Effector memory CD4-positive, alpha-beta T cell (primary cell): ENCODE data around the gene PSG2.
"Not testable (repeated sequence)": the region's sequence is repeated elsewhere in the genome, so short reads cannot be mapped to it uniquely, and the experiment has no call there.

ENCODE experiments used
- DNase-seq, 3 donors: peaks; one replicate each; pipeline ENCODE4 v3.0.0-alpha.2; 2020
- H3K27ac ChIP-seq: 2 replicates; pipeline ENCODE4 v1.7.0; 2013; ENCODE audit warnings: mild to moderate bottlenecking, low read length, moderate library complexity; ENCODE audit not compliant: insufficient read depth, poor library complexity, severe bottlenecking
- H3K27me3 ChIP-seq: replicated peaks from 2 replicates; pipeline ENCODE4 v1.7.0; 2013; ENCODE audit warnings: mild to moderate bottlenecking, low read length; ENCODE audit not compliant: insufficient read depth, control insufficient read depth, poor library complexity, severe bottlenecking
- H3K36me3 ChIP-seq: 2 replicates; pipeline ENCODE4 v1.7.0; 2013; ENCODE audit warnings: mild to moderate bottlenecking, low read length, moderate library complexity; ENCODE audit not compliant: control insufficient read depth, insufficient read depth
- H3K4me1 ChIP-seq: 2 replicates; pipeline ENCODE4 v1.7.0; 2013; ENCODE audit warnings: low read length, mild to moderate bottlenecking; ENCODE audit not compliant: control insufficient read depth, insufficient read depth, poor library complexity, severe bottlenecking
- H3K4me3 ChIP-seq: 2 replicates; pipeline ENCODE4 v1.7.0; 2013; ENCODE audit warnings: low read length, low read depth, mild to moderate bottlenecking; ENCODE audit not compliant: insufficient read depth, poor library complexity, severe bottlenecking
- H3K9me3 ChIP-seq: 2 replicates; pipeline ENCODE4 v1.7.0; 2013; ENCODE audit warnings: mild to moderate bottlenecking, low read length, moderate library complexity; ENCODE audit not compliant: control insufficient read depth

The PSG2 gene

GRCh38 chr19:43083721-43084120 lies 1.2 kb upstream of the PSG2 start:
- H3K27me3 ChIP-seq, DNase-seq, H3K4me3 ChIP-seq, H3K9me3 ChIP-seq, H3K36me3 ChIP-seq, H3K27ac ChIP-seq, H3K4me1 ChIP-seq: not testable (repeated sequence)

- H3K27me3 ChIP-seq = no peaks in the 10 kb centered on the region
- H3K4me1 ChIP-seq = no peaks in the 10 kb centered on the region
- H3K4me3 ChIP-seq = no peak overlapping the region
- no peak for DNase-seq
- no peak overlapping the region for H3K27ac ChIP-seq
- no peaks in the 10 kb centered on the region for H3K36me3 ChIP-seq
- no peaks in the 10 kb centered on the region for H3K9me3 ChIP-seq
Observed at GRCh38 chr19:43078311-43078710, 4.2 kb downstream of the PSG2 start.

DNA sequence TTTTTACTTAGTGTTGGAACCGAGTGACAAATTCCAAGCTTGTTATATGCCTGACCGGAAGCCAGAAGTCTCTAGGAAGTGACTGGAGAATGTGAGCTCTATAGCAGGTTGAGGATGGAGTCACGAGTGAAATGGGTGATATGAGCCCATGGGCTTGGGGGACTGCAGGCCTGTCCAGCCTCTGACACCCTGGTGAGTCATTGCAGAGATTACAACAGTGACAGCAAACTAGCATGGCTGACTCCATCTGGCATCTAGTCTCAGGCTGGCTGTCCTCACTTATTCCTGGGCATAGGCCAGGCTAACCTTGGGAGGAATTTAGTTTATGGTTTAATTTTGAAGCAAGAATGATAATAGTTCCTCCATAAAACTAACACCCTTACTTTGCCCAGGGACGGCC lies 4.6 kb downstream of the PSG2 start:
- not testable (repeated sequence) for H3K36me3 ChIP-seq, H3K4me3 ChIP-seq, H3K27me3 ChIP-seq, H3K27ac ChIP-seq, H3K4me1 ChIP-seq, DNase-seq, H3K9me3 ChIP-seq

- H3K4me3 ChIP-seq, H3K4me1 ChIP-seq, H3K27ac ChIP-seq, H3K27me3 ChIP-seq, DNase-seq, H3K36me3 ChIP-seq, H3K9me3 ChIP-seq: not testable (repeated sequence)
Observed at GRCh38 chr19:43062418-43062817, 20.1 kb downstream of the PSG2 start.

DNA sequence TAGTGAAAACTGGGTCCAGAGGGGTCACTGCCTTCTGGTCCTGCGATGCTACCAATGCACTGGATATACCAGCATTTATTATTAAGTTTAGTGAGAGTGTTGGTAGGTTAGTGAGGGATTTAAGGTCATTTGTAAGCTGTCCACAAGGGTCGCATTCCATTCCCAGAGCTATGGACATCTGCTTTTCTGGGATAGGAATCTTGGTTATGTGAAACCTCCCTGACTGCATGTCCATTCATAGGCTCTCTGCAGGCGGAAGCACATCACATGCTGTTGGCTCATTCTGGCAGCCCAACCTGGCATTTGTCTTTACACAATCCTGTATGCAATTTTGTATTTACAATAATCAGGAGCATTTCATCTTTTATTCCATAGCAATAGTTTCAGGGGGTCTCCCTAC lies 21.2 kb downstream of the PSG2 start:
- DNase-seq, H3K36me3 ChIP-seq, H3K4me1 ChIP-seq, H3K4me3 ChIP-seq, H3K27me3 ChIP-seq, H3K9me3 ChIP-seq, H3K27ac ChIP-seq: not testable (repeated sequence)

DNA sequence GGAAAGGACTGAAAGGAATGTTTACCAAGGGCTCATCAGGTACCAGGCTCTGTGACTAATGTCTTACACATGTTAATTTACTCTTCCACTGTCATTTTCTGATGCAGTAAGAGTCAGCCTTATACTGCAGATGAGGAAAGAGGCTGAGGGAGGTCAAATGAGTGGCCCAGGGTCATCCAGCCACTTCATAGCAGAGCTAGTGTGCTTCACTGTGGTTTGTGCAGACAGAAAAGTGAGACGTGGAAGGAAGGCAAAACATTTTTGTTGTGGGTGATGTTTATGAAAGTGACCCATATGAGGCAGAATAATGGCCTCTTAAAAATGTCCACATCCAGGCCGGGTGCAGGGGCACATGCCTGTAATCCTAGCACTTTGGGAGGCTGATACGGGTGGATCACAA lies 22.2 kb downstream of the PSG2 start:
- H3K27ac ChIP-seq, H3K36me3 ChIP-seq, H3K9me3 ChIP-seq, DNase-seq, H3K4me1 ChIP-seq, H3K4me3 ChIP-seq, H3K27me3 ChIP-seq: not testable (repeated sequence)

DNA sequence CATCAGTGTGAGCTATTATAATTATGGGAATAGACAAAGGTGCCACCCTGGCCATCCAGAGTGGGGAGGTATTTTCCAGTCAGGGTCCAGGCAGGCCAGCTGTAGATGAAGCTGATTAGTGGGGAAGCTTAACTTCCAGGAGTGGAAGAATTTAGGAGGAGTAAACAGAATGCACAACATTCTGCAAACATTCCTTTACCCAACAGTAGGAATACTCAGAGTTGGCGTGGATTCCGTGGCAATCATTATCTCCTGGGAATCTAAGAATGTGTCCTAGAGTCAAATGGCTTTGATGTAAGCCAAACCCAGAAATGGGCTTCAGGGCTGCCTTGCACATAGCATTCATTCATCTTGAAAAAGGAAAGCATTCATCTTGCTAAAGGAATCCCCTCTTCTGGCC lies 23.0 kb downstream of the PSG2 start:
- H3K27ac ChIP-seq, H3K36me3 ChIP-seq, DNase-seq, H3K9me3 ChIP-seq, H3K4me1 ChIP-seq, H3K4me3 ChIP-seq, H3K27me3 ChIP-seq: not testable (repeated sequence)

GRCh38 chr19:43058440-43058839 lies 24.1 kb downstream of the PSG2 start:
- H3K9me3 ChIP-seq, H3K4me3 ChIP-seq, DNase-seq, H3K27ac ChIP-seq, H3K36me3 ChIP-seq, H3K27me3 ChIP-seq, H3K4me1 ChIP-seq: not testable (repeated sequence)

DNA sequence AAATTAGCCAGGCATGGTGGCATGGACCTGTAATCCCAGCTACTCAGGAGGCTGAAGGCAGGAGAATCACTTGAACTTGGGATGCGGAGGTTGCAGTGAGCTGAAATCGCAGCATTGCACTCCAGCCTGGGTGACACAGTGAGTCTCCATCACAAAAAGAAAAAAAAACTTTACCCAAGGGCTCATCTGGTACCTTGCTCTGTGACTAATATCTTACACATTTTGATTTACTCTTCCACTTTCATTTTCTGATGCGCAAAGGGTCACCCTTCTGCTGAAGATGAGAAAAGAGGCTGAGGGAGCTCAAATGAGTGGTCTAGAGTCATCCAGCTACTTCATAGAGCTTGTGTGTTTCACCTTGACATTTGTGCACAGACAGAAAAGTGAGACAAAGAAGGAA lies 34.5 kb downstream of the PSG2 start:
- H3K27ac ChIP-seq, H3K4me3 ChIP-seq, H3K9me3 ChIP-seq: not testable (repeated sequence)

DNA sequence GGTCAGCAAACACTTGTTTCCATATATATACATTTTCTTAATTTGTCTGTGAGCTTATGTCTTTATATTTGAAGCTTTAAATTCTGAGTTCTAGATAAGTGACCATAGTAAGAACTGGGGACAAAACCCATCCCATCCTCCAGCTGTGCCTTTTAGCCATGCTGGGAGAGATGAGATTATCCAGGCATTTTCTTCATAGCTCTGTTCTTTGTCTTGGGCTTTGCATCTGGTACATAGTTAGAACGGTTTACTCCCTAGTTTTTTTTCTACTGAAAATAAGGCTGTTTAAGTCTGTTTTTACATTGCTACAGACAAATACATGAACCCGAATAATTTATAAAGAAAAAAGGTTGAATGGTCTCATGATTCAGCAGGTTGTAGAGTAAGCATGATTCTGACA lies 35.9 kb downstream of the PSG2 start:
- not testable (repeated sequence) for H3K27ac ChIP-seq, H3K27me3 ChIP-seq, H3K36me3 ChIP-seq, H3K4me1 ChIP-seq, DNase-seq, H3K9me3 ChIP-seq, H3K4me3 ChIP-seq

More for the DNA sequence above, 34.5 kb downstream of the PSG2 start:
- not testable (repeated sequence) for H3K4me1 ChIP-seq, H3K27me3 ChIP-seq, DNase-seq, H3K36me3 ChIP-seq
